Measurements from ENCODE around the gene PDZD7.

DNA sequence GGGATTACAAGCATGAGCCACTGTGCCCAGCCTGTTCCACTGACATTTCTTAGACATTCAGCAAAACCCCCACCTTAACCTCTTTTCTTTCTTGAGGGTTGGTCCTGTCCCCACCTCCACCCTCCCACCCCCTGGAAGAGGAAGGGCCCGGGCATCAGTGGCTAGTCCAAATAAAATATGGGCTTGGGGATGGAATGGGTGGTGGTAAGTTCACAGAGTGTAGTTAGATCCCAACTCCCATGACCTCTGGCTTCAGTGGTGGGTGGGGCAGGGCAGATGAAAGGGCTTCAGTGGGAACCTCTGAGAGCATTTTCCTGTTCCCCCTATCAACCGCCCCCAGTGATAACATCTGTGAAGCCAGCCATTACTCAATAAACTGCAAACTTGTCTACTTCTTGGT is 9.9 kb upstream of the PDZD7 start:
- TF ChIP-seq, protein P1, sequence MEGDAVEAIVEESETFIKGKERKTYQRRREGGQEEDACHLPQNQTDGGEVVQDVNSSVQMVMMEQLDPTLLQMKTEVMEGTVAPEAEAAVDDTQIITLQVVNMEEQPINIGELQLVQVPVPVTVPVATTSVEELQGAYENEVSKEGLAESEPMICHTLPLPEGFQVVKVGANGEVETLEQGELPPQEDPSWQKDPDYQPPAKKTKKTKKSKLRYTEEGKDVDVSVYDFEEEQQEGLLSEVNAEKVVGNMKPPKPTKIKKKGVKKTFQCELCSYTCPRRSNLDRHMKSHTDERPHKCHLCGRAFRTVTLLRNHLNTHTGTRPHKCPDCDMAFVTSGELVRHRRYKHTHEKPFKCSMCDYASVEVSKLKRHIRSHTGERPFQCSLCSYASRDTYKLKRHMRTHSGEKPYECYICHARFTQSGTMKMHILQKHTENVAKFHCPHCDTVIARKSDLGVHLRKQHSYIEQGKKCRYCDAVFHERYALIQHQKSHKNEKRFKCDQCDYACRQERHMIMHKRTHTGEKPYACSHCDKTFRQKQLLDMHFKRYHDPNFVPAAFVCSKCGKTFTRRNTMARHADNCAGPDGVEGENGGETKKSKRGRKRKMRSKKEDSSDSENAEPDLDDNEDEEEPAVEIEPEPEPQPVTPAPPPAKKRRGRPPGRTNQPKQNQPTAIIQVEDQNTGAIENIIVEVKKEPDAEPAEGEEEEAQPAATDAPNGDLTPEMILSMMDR (IDR thresholded peaks at IDR 0.05; ENCODE audit: borderline replicate concordance, extremely low read depth, low read length, poor library complexity, severe bottlenecking): no peak
- no peak for TF ChIP-seq EZH2 (IDR thresholded peaks at IDR 0.05; ENCODE audit: borderline replicate concordance, low read depth, low read length, severe bottlenecking)
